CD4-positive, alpha-beta memory T cell (primary cell): ENCODE data around the gene PTPN4. TPM values are rescaled to one million over a fixed set of nuclear protein-coding genes. Genes with fewer than 3 reads are reported as not detected.
A peak's percentile ranks its signal among the peaks of the same experiment; 100 is the strongest.

Experiments used
- CTCF ChIA-PET: fragments of 350-600 bp; sonication (Branson Sonifier 250); formaldehyde crosslinking; loops from one replicate; lab custom pipeline; 2021; ENCODE audit warnings: inconsistent platforms; ENCODE audit not compliant: partially characterized antibody; lab: Charles Lee
- POLR2A ChIA-PET: fragments of 350-600 bp; sonication (Branson Sonifier 250); formaldehyde crosslinking; loops from one replicate; lab custom pipeline; 2021; ENCODE audit not compliant: partially characterized antibody; lab: Charles Lee
- DNase-seq, 5 donors: peaks; one replicate each; pipeline versions ENCODE4 v3.0.0 to v3.0.0-alpha.2; 2020 to 2022; ENCODE audit warnings: mixed read lengths in 1 of 5
- H3K27ac ChIP-seq: one replicate; pipeline ENCODE4 v1.7.0; 2013; ENCODE audit warnings: low read depth, low read length
- H3K27me3 ChIP-seq: 2 replicates; pipeline ENCODE4 v1.7.0; 2013; ENCODE audit warnings: mild to moderate bottlenecking, low read length, moderate library complexity; ENCODE audit not compliant: insufficient read depth
- H3K36me3 ChIP-seq: 2 replicates; pipeline ENCODE4 v1.7.0; 2013; ENCODE audit warnings: mild to moderate bottlenecking, low read length, moderate library complexity; ENCODE audit not compliant: insufficient read depth
- H3K4me1 ChIP-seq: 2 replicates; pipeline ENCODE4 v1.7.0; 2013; ENCODE audit warnings: mild to moderate bottlenecking, low read length, moderate library complexity; ENCODE audit not compliant: insufficient read depth
- H3K4me3 ChIP-seq, 2 donors: one replicate each; pipeline ENCODE4 v1.7.0; 2013; ENCODE audit warnings: low read length in 2 of 2, mild to moderate bottlenecking in 1 of 2
- H3K9me3 ChIP-seq, 2 donors: one replicate each; pipeline ENCODE4 v1.7.0; 2013; ENCODE audit warnings: low read length in 2 of 2, control low read depth in 1 of 2; ENCODE audit not compliant: control insufficient read depth in 1 of 2
- H3K27ac Mint-ChIP-seq, 7 donors: one replicate each; pipeline ENCODE4 v1.8.0; 2020 to 2021; ENCODE audit warnings: mixed read lengths in 7 of 7, mild to moderate bottlenecking in 6 of 7, inconsistent platforms in 3 of 7, moderate library complexity in 3 of 7
- H3K27me3 Mint-ChIP-seq, 2 donors: one replicate each; pipeline ENCODE4 v1.8.0; 2020 to 2021; ENCODE audit warnings: mixed read lengths in 2 of 2
- H3K36me3 Mint-ChIP-seq, 2 donors: one replicate each; pipeline ENCODE4 v1.8.0; 2020 to 2021; ENCODE audit warnings: mixed read lengths in 2 of 2, inconsistent platforms in 1 of 2, mild to moderate bottlenecking in 1 of 2
- H3K4me1 Mint-ChIP-seq, 4 donors: one replicate each; pipeline ENCODE4 v1.8.0; 2020 to 2021; ENCODE audit warnings: mixed read lengths in 4 of 4, mild to moderate bottlenecking in 1 of 4
- H3K4me3 Mint-ChIP-seq, 8 donors: one replicate each; pipeline ENCODE4 v1.8.0; 2020 to 2021; ENCODE audit warnings: mixed read lengths in 8 of 8, mild to moderate bottlenecking in 7 of 8, moderate library complexity in 6 of 8, inconsistent platforms in 3 of 8
- H3K9me3 Mint-ChIP-seq, 8 donors: one replicate each; pipeline ENCODE4 v1.8.0; 2020 to 2021; ENCODE audit warnings: mixed read lengths in 8 of 8, mild to moderate bottlenecking in 5 of 8, inconsistent platforms in 3 of 8, moderate library complexity in 1 of 8
- intact Hi-C: fragments of 100-400 bp; cut with micrococcal nuclease; formaldehyde crosslinking; loops from one replicate; pipeline ENCODE4 v1.15.1; 2023
- polyA plus RNA-seq, 2 donors: library from polyadenylated mRNA; unstranded; fragments of 300-500 nt; fragmentation: Illumina TruSeq; gene quantifications; one replicate each; pipeline ENCODE4 v1.2.3, GENCODE V29; 2021
- total RNA-seq, 2 experiments: library from RNA; stranded (reverse); gene quantifications; one replicate each; pipeline ENCODE4 v1.2.3, GENCODE V29; 2021

PTPN4 gene
- total and polyA plus RNA-seq, 4 experiments from 2014 or later, result 83.1 to 137 (median 92.9) TPM

DNA sequence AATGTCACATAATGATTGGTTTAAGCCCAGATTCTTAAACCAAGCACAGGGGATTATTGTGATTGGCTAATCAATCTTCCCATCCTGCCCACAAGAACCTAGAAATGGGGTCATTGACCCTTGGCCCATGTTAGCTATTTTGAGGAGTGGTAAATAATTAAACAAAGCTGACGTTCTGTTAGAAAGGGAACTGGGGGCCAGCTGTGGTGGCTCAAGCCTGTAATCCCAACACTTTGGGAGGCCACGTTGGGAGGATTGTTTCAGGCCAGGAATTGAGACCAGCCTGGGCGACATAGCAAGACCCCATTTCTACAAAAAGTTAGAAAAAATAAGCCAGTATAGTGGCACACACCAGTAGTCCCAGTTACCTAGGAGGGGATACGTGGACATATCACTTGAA, 37.8 kb upstream of the PTPN4 start:
- Mint-ChIP-seq H3K4me3 (no peak overlapping the region), H3K9me3 (no peaks in the 10 kb centered on the region), H3K27me3 (no peaks in the 10 kb centered on the region), H3K36me3 (peaks cover 0 to 8% of the 10 kb centered on the region in 2 donors), H3K27ac (no peak overlapping the region), H3K4me1 (peaks cover 0 to 15% (median under 1%) of the 10 kb centered on the region in 4 donors)
- CTCF ChIA-PET, result interaction anchor here (1.4 kb wide), 1 partner anchor 17 kb away, joined by 4 read pairs; no protein-coding TSS in a partner anchor
- intact Hi-C loops, result no loop called here
- no peak overlapping the region for H3K27ac ChIP-seq
- no peak for DNase-seq
- H3K4me3 ChIP-seq, result no peak overlapping the region
- H3K4me1 ChIP-seq, result no peaks in the 10 kb centered on the region
- no peaks in the 10 kb centered on the region for H3K9me3 ChIP-seq
- no peaks in the 10 kb centered on the region for H3K27me3 ChIP-seq
- POLR2A ChIA-PET, result no interaction called here
- H3K36me3 ChIP-seq, result no peaks in the 10 kb centered on the region

GRCh38 chr2:119723186-119723585, 36.5 kb upstream of the PTPN4 start:
- Mint-ChIP-seq H3K4me3 (no peak overlapping the region), H3K27me3 (no peaks in the 10 kb centered on the region), H3K9me3 (no peaks in the 10 kb centered on the region), H3K36me3 (peaks cover 0 to 8% of the 10 kb centered on the region in 2 donors), H3K4me1 (peaks cover 0 to 13% (median under 1%) of the 10 kb centered on the region in 4 donors), H3K27ac (no peak overlapping the region)
- Histone ChIP-seq H3K4me3 (no peak overlapping the region), H3K27me3 (no peaks in the 10 kb centered on the region), H3K4me1 (no peaks in the 10 kb centered on the region), H3K27ac (no peak overlapping the region), H3K9me3 (no peaks in the 10 kb centered on the region), H3K36me3 (no peaks in the 10 kb centered on the region)
- CTCF ChIA-PET, result no interaction called here
- POLR2A ChIA-PET, result no interaction called here
- no peak for DNase-seq
- intact Hi-C loops, result no loop called here

DNA sequence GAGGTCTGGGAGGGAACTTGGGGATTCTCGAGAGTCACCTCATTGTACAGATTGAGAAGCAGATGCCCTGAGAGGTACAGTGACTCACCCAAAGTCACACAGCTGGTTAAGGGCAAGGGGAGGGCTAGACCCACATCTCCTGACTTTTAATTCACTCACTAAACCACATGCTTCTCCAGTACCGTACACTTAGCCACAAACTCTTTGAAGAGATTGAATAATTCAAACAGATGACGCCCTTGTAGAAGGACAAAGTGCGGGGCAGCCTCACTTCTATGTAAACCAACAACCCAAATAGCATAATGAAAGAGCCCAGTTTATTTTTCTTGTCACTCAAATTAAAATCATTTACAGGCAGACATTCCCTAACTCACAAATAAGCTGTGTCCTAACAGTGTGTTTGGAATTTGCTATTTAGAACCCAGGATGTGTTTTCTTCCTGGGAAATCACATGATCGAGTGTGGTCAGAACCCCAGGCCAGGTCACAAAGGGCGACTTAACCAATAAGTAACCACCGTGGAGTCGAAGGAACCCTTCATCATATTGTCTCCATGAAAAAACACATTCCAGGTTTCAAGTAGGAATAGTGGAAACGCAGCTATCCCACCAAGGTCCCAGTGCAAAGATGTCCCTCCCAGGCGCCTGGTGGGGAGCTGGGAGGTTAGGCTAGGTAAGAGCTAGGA, 35.8 kb upstream of the PTPN4 start:
- H3K9me3 ChIP-seq, result no peaks in the 10 kb centered on the region
- H3K36me3 ChIP-seq, result no peaks in the 10 kb centered on the region
- H3K27ac Mint-ChIP-seq, result peak overlapping the region in 1 of 7 donors; percentile 32
- intact Hi-C loops, result no loop called here
- H3K4me3 ChIP-seq, result no peak overlapping the region
- ChIA-PET CTCF (interaction anchor here (1.1 kb wide), 1 partner anchor 17 kb away, joined by 6 read pairs; no protein-coding TSS in a partner anchor), POLR2A (no interaction called here)
- no peaks in the 10 kb centered on the region for H3K4me1 ChIP-seq
- no peaks in the 10 kb centered on the region for H3K27me3 ChIP-seq
- no peaks in the 10 kb centered on the region for H3K9me3 Mint-ChIP-seq
- H3K27ac ChIP-seq, result no peak overlapping the region
- no peak overlapping the region for H3K4me3 Mint-ChIP-seq
- peaks cover 0 to 6% (median 0%) of the 10 kb centered on the region in 4 donors for H3K4me1 Mint-ChIP-seq
- H3K36me3 Mint-ChIP-seq, result peaks cover 0 to 8% of the 10 kb centered on the region in 2 donors
- no peak for DNase-seq
- no peaks in the 10 kb centered on the region for H3K27me3 Mint-ChIP-seq

DNA sequence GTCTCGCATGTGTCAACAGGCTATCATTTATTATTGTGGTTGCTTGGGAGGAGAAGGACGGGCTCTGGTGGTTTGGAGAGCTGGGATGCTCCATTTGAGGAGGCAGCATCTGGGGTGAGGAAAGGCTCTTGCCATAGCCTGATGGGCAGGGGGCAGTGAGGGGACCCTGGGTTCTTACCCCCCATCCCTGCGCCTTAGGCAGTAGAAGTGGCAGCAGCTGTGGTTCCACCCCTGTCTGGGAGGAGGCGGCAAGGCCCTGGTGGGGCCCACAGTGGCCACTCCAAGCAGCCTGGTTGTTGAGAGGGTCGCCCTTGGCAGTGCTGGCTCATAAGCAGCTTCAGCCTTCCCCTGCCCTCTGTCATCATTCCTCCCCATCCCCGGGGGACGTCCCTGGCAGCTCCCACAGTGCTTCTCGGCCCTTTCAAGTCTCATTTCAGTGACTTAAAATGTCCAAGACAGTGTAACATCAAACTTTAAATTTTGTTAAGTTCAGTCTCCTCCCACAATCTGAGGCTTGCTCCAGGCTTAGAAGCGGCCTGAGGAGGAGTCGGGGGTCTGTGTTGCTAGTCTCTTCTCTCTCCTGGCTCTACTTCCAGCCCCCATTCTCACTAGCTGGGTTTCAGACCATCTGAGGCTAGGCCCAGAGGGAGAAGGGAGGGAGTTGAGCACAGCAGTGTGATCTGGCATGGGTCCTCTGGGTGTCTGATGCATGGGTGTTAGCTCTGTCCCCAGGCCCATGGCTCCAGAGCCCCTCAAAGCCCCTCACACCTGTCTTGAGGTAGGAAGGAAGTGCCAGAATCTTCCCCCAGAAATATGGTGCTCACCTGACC, 34.9 kb upstream of the PTPN4 start:
- H3K4me3 Mint-ChIP-seq, result no peak overlapping the region
- ChIA-PET CTCF (interaction anchor here (1.1 kb wide), 1 partner anchor 18 kb away, joined by 6 read pairs; no protein-coding TSS in a partner anchor), POLR2A (no interaction called here)
- H3K4me1 Mint-ChIP-seq, result no peaks in the 10 kb centered on the region
- H3K9me3 Mint-ChIP-seq, result no peaks in the 10 kb centered on the region
- no peaks in the 10 kb centered on the region for H3K27me3 Mint-ChIP-seq
- peaks cover 0 to 4% of the 10 kb centered on the region in 2 donors for H3K36me3 Mint-ChIP-seq
- no peak for DNase-seq
- H3K4me3 ChIP-seq, result no peak overlapping the region
- H3K27ac ChIP-seq, result no peak overlapping the region
- intact Hi-C loops, result no loop called here
- no peaks in the 10 kb centered on the region for H3K27me3 ChIP-seq
- H3K27ac Mint-ChIP-seq, result no peak overlapping the region
- H3K4me1 ChIP-seq, result no peaks in the 10 kb centered on the region
- H3K9me3 ChIP-seq, result no peaks in the 10 kb centered on the region
- no peaks in the 10 kb centered on the region for H3K36me3 ChIP-seq

GRCh38 chr2:119727493-119727892, 32.2 kb upstream of the PTPN4 start:
- H3K9me3 Mint-ChIP-seq, result no peaks in the 10 kb centered on the region
- no peak overlapping the region for H3K27ac ChIP-seq
- H3K27me3 ChIP-seq, result no peaks in the 10 kb centered on the region
- no peak overlapping the region for H3K27ac Mint-ChIP-seq
- intact Hi-C loops, result no loop called here
- POLR2A ChIA-PET, result no interaction called here
- H3K36me3 ChIP-seq, result no peaks in the 10 kb centered on the region
- no peaks in the 10 kb centered on the region for H3K36me3 Mint-ChIP-seq
- CTCF ChIA-PET, result interaction anchor here (0.7 kb wide), 1 partner anchor 449 kb away, joined by 3 read pairs; no protein-coding TSS in a partner anchor
- no peak overlapping the region for H3K4me3 Mint-ChIP-seq
- H3K4me1 ChIP-seq, result no peaks in the 10 kb centered on the region
- no peaks in the 10 kb centered on the region for H3K9me3 ChIP-seq
- no peaks in the 10 kb centered on the region for H3K27me3 Mint-ChIP-seq
- H3K4me1 Mint-ChIP-seq, result no peaks in the 10 kb centered on the region
- DNase-seq, result no peak
- H3K4me3 ChIP-seq, result no peak overlapping the region

DNA sequence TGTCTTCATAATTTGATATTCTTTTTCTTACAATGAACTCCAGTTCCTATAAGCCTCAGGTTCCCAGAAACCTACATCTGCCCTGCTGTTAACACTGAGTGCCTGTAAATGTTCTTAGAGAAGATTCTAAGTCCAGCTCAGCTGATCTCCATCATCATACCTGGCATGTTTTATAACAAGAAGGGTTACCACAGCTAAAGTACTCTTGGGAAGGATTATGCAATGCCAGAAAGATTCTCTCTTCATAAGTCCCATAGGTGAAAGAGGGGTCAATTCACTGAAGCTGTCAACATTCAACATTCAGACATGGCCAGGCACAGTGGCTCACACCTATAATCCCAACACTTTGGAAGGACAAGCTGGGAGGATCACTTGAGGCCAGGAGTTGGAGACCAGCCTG, 31.3 kb upstream of the PTPN4 start:
- no peak for DNase-seq
- intact Hi-C loops, result no loop called here
- Mint-ChIP-seq H3K4me1 (no peaks in the 10 kb centered on the region), H3K27ac (no peak overlapping the region), H3K9me3 (no peaks in the 10 kb centered on the region), H3K36me3 (no peaks in the 10 kb centered on the region), H3K4me3 (no peak overlapping the region), H3K27me3 (no peaks in the 10 kb centered on the region)
- Histone ChIP-seq H3K36me3 (no peaks in the 10 kb centered on the region), H3K27ac (no peak overlapping the region), H3K9me3 (no peaks in the 10 kb centered on the region), H3K4me3 (no peak overlapping the region), H3K4me1 (no peaks in the 10 kb centered on the region), H3K27me3 (no peaks in the 10 kb centered on the region)
- ChIA-PET POLR2A (no interaction called here), CTCF (interaction anchor here (0.7 to 1.5 kb wide), 2 partner anchors 9 to 448 kb away, joined by 3 read pairs; no protein-coding TSS in a partner anchor)

- POLR2A ChIA-PET, result no interaction called here
- H3K9me3 Mint-ChIP-seq, result no peaks in the 10 kb centered on the region
These were observed 29.0 kb upstream of the PTPN4 start for GRCh38 chr2:119730671-119731177.

More at GRCh38 chr2:119730671-119731177, 29.0 kb upstream of the PTPN4 start:
- H3K4me3 Mint-ChIP-seq, result no peak overlapping the region
- H3K4me1 Mint-ChIP-seq, result no peaks in the 10 kb centered on the region
- Histone ChIP-seq H3K36me3 (no peaks in the 10 kb centered on the region), H3K4me3 (no peak overlapping the region), H3K9me3 (no peaks in the 10 kb centered on the region), H3K4me1 (no peaks in the 10 kb centered on the region), H3K27me3 (no peaks in the 10 kb centered on the region), H3K27ac (no peak overlapping the region)
- H3K27me3 Mint-ChIP-seq, result no peaks in the 10 kb centered on the region
- no peaks in the 10 kb centered on the region for H3K36me3 Mint-ChIP-seq
- H3K27ac Mint-ChIP-seq, result no peak overlapping the region
- CTCF ChIA-PET, result no interaction called here
- intact Hi-C loops, result no loop called here
- DNase-seq, result no peak
